Inferior parietal cortex (tissue), 1 donor: Measurements from ENCODE around the gene DNAJB9.

Source experiments
- DNase-seq: peaks from one replicate; pipeline ENCODE4 v3.0.0-alpha.2; 2016; ENCODE audit errors: extremely low spot score

The DNAJB9 gene

GRCh38 chr7:108568801-108569380 lies 783 bp upstream of the DNAJB9 start:
- DNase-seq: no peak

- peak; percentile 54 for DNase-seq
Observed at GRCh38 chr7:108570146-108570755, 577 bp downstream of the DNAJB9 start.

GRCh38 chr7:108572480-108572879 lies 2.8 kb downstream of the DNAJB9 start:
- no peak for DNase-seq

GRCh38 chr7:108575156-108575555 lies 5.5 kb downstream of the DNAJB9 start:
- no peak for DNase-seq

- no peak for DNase-seq
Observed at GRCh38 chr7:108576116-108576515, 6.4 kb downstream of the DNAJB9 start.

- DNase-seq: no peak
Observed at GRCh38 chr7:108578937-108579336, 9.3 kb downstream of the DNAJB9 start.

GRCh38 chr7:108580298-108580697 lies 10.6 kb downstream of the DNAJB9 start:
- no peak for DNase-seq

- no peak for DNase-seq
Observed at GRCh38 chr7:108581655-108582491, 12.2 kb downstream of the DNAJB9 start.

- no peak for DNase-seq
Observed at GRCh38 chr7:108584211-108584610, 14.5 kb downstream of the DNAJB9 start.

- DNase-seq: no peak
Observed at GRCh38 chr7:108585843-108586242, 16.2 kb downstream of the DNAJB9 start.

GRCh38 chr7:108586274-108586710 lies 16.6 kb downstream of the DNAJB9 start:
- DNase-seq: no peak

GRCh38 chr7:108589199-108589598 lies 19.5 kb downstream of the DNAJB9 start:
- no peak for DNase-seq

GRCh38 chr7:108589874-108590273 lies 20.2 kb downstream of the DNAJB9 start:
- no peak for DNase-seq

- no peak for DNase-seq
Observed at GRCh38 chr7:108590606-108591005, 20.9 kb downstream of the DNAJB9 start.

GRCh38 chr7:108592646-108593201 lies 23.1 kb downstream of the DNAJB9 start:
- no peak for DNase-seq

- DNase-seq: no peak
Observed at GRCh38 chr7:108596560-108596959, 26.9 kb downstream of the DNAJB9 start.

- DNase-seq: no peak
Observed at GRCh38 chr7:108598153-108598552, 28.5 kb downstream of the DNAJB9 start.

- DNase-seq: no peak
Observed at GRCh38 chr7:108598914-108599580, 29.4 kb downstream of the DNAJB9 start.

GRCh38 chr7:108600399-108600798 lies 30.7 kb downstream of the DNAJB9 start:
- DNase-seq: no peak

GRCh38 chr7:108603656-108604306 lies 34.1 kb downstream of the DNAJB9 start:
- DNase-seq: no peak

- no peak for DNase-seq
Observed at GRCh38 chr7:108604307-108605077, 34.8 kb downstream of the DNAJB9 start.
